HepG2 (cell line): ENCODE results near the gene UBE2Q1. TPM values are rescaled to one million over a fixed set of nuclear protein-coding genes. Genes with fewer than 3 reads are reported as not detected.

Experiments used
- ATAC-seq: fragments of 200-7000 bp; cut with Tn5 transposase; 3 replicates; pipeline ENCODE4 v1.9.1; 2020; ENCODE audit warnings: mild to moderate bottlenecking, moderate library complexity
- BruUV-seq: library from RNA; stranded (reverse); fragments of 400-500 nt; replicated peaks from 2 replicates; lab custom pipeline; 2021; lab: Mats Ljungman, UMichigan
- CTCF ChIA-PET: fragments of 300-600 bp; formaldehyde crosslinking; extraction: SDS; loops from one replicate; lab custom pipeline; 2021; ENCODE audit warnings: low total read pairs, inconsistent platforms, low intra/inter-chr PET ratio; lab: Yijun Ruan, JAX
- POLR2A ChIA-PET: fragments of 350-600 bp; sonication (Branson Sonifier 250); formaldehyde crosslinking; loops from one replicate; lab custom pipeline; 2020; ENCODE audit warnings: antibody characterized with exemption, inconsistent platforms; lab: Yijun Ruan, JAX
- DNase-seq: peaks from one replicate; pipeline ENCODE4 v3.0.0-alpha.2; 2015; ENCODE audit warnings: low spot score
- FAIRE-seq: peaks from 3 replicates; lab custom pipeline; 2011; peaks lifted over from hg19 to GRCh38; lab: Jason Lieb, UNC
- H2AFZ ChIP-seq: one replicate; pipeline ENCODE4 v1.6.1; 2011; ENCODE audit warnings: low read length, inconsistent platforms
- H3K27ac ChIP-seq: fragments of 300-600 bp; 3 replicates; pipeline ENCODE4 v1.8.0; 2011; ENCODE audit warnings: mixed run types, mild to moderate bottlenecking, mixed read lengths, low read length, inconsistent platforms; ENCODE audit not compliant: insufficient read depth; ENCODE audit errors: extremely low read length
- H3K27me3 ChIP-seq, 2 experiments: fragments of 200-600 bp in 1 of 2; 2 replicates in 1 of 2; 3 replicates in 1 of 2; pipeline versions ENCODE4 v1.6.0 to v1.8.0; 2011; ENCODE audit warnings: low read length in 2 of 2, mild to moderate bottlenecking in 2 of 2, moderate library complexity in 2 of 2, inconsistent platforms in 1 of 2; ENCODE audit not compliant: insufficient read depth in 2 of 2, control insufficient read depth in 1 of 2
- H3K36me3 ChIP-seq, 2 experiments: fragments of 200-600 bp in 1 of 2; replicated peaks in 1 of 2; 2 replicates in 1 of 2; 3 replicates in 1 of 2; pipeline versions ENCODE4 v1.5.1 to v1.8.0; 2011; ENCODE audit warnings: low read length in 2 of 2, inconsistent platforms in 1 of 2; ENCODE audit not compliant: insufficient read depth in 2 of 2, control insufficient read depth in 1 of 2
- H3K4me1 ChIP-seq: 2 replicates; pipeline ENCODE4 v1.5.1; 2012; ENCODE audit warnings: low read length, inconsistent platforms; ENCODE audit not compliant: insufficient read depth
- H3K4me2 ChIP-seq: 2 replicates; pipeline ENCODE4 v1.6.0; 2011; ENCODE audit warnings: low read depth, low read length, inconsistent platforms
- H3K4me3 ChIP-seq, 3 experiments: fragments of 200-600 bp in 1 of 3; sonication (generic), shearing (Covaris generic) in 1 of 3; replicated peaks in 1 of 3; 2 replicates each; pipeline ENCODE4 v1.5.1; 2011 to 2016; ENCODE audit warnings: low read length in 3 of 3, inconsistent platforms in 2 of 3, low read depth in 2 of 3, mild to moderate bottlenecking in 2 of 3, control low read depth in 1 of 3, mixed read lengths in 1 of 3; ENCODE audit not compliant: insufficient read depth in 1 of 3
- H3K79me2 ChIP-seq: one replicate; pipeline ENCODE4 v1.6.1; 2011; ENCODE audit warnings: low read length, inconsistent platforms; ENCODE audit not compliant: insufficient read depth
- H3K9ac ChIP-seq: 2 replicates; pipeline ENCODE4 v1.6.0; 2011; ENCODE audit warnings: mild to moderate bottlenecking, low read depth, low read length, inconsistent platforms; ENCODE audit not compliant: insufficient read depth
- H3K9me3 ChIP-seq: 2 replicates; pipeline ENCODE4 v1.5.1; 2012; ENCODE audit warnings: mild to moderate bottlenecking, low read length
- H4K20me1 ChIP-seq: 2 replicates; pipeline ENCODE4 v1.6.0; 2011; ENCODE audit warnings: inconsistent platforms, mild to moderate bottlenecking, low read length, moderate library complexity; ENCODE audit not compliant: insufficient read depth
- DRAP1 ChIP-seq: IDR thresholded peaks from 2 replicates; pipeline ENCODE4 v1.6.1; 2016; ENCODE audit warnings: missing genetic modification reagents, missing compliant biosample characterization
- HES4 ChIP-seq: sonication (generic); formaldehyde crosslinking; IDR thresholded peaks from 2 replicates; pipeline ENCODE4 v1.9.0; 2021; ENCODE audit warnings: mild to moderate bottlenecking, missing genetic modification reagents, borderline replicate concordance
- PRDM10 ChIP-seq: sonication (generic); formaldehyde crosslinking; IDR thresholded peaks from 2 replicates; pipeline ENCODE4 v1.4.0; 2020; ENCODE audit warnings: low read depth, missing genetic modification reagents
- RARG ChIP-seq: sonication (generic); formaldehyde crosslinking; IDR thresholded peaks from 2 replicates; pipeline ENCODE4 v1.4.0; 2020; ENCODE audit warnings: low read depth, mild to moderate bottlenecking, missing genetic modification reagents
- TCF12 ChIP-seq, 2 experiments: fragments of 450-650 bp in 1 of 2; sonication (generic) in 1 of 2; formaldehyde crosslinking in 1 of 2; IDR thresholded peaks; 2 replicates each; pipeline versions ENCODE4 v1.6.1 to v1.8.0; 2017 to 2022; ENCODE audit warnings: antibody characterized with exemption in 1 of 2, mild to moderate bottlenecking in 1 of 2, missing genetic modification reagents in 1 of 2, moderate library complexity in 1 of 2
- ZNF180 ChIP-seq: sonication (generic); formaldehyde crosslinking; IDR thresholded peaks from 2 replicates; pipeline ENCODE4 v1.4.0; 2020; ENCODE audit warnings: low read depth, missing genetic modification reagents, borderline replicate concordance
- ZNF768 ChIP-seq: sonication (generic); formaldehyde crosslinking; IDR thresholded peaks from 2 replicates; pipeline ENCODE4 v1.4.0; 2020; ENCODE audit warnings: missing genetic modification reagents
- ZNF83 ChIP-seq: sonication (generic); formaldehyde crosslinking; IDR thresholded peaks from 2 replicates; pipeline ENCODE4 v1.4.0; 2020; ENCODE audit warnings: missing genetic modification reagents, mild to moderate bottlenecking, borderline replicate concordance
- WGBS: methylation state at CpG from one replicate; pipeline ENCODE4 v1.1.6; 2017; ENCODE audit warnings: low lambda C conversion rate; 5-methylcytosine and 5-hydroxymethylcytosine counted together
- in situ Hi-C: cut with HindIII; loops from 2 replicates; pipeline ENCODE4 v1.10.0; 2017; ENCODE audit warnings: low pct_unique_long_range_greater_than_20kb; ENCODE audit not compliant: extremely low pct_ligation_motif_present
- intact Hi-C: fragments of 100-400 bp; cut with micrococcal nuclease; formaldehyde crosslinking; loops from one replicate; pipeline ENCODE4 v1.10.0; 2022; ENCODE audit not compliant: unreplicated experiment
- polyA plus RNA-seq, 8 experiments: library from polyadenylated mRNA; depleted of rRNA in 3 of 8; stranded (reverse) in 7 of 8; unstranded in 1 of 8; fragments of >200 nt; fragmentation: Illumina TruSeq in 4 of 8; extraction: Trizol in 4 of 8; gene quantifications; 2 replicates each; pipeline versions ENCODE4 v1.2.1 to v1.2.3, GENCODE V29; 2011 to 2016; ENCODE audit warnings: low read depth in 4 of 8, missing spikeins in 1 of 8, mixed read lengths in 1 of 8; ENCODE audit not compliant: insufficient read depth in 1 of 8
- total RNA-seq, 5 experiments: library from RNA; depleted of rRNA; stranded (reverse); fragments of >200 nt; fragmentation: Illumina TruSeq; extraction: Trizol; gene quantifications; 2 replicates each; pipeline ENCODE4 v1.2.3, GENCODE V29; 2016; ENCODE audit warnings: low read depth in 1 of 5
- TF ChIP-seq, protein P1 (sequence below): sonication (generic); formaldehyde crosslinking; IDR thresholded peaks from 2 replicates; pipeline ENCODE4 v1.9.0; 2022; ENCODE audit warnings: missing genetic modification reagents, mild to moderate bottlenecking, borderline replicate concordance

The UBE2Q1 gene
- total and polyA plus RNA-seq, 2 of the 13 experiments (the other 11 are each of a cell fraction or from before 2014, with no cell fraction given): 11.7 to 41.7 TPM

DNA sequence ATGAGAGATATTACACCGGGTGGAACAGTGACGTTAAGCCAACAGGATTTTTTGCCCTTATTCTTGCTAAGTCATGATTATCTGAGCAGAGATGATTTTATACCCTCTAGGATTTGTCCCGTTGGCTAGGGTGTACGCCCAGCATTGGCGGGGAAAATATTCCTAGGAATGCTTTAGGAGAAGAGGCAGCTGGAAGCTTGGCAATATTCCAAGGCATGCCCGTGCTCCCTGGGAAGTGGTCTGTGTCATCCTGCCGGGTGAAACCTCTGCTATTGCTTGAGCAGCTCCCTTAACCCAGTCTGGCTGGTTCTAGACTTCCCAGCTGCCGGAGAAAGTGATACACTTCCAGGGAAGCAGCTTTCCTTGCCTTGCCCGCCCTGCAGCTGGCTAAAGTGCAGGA lies 25.3 kb upstream of the UBE2Q1 start:
- H3K4me2 ChIP-seq: no peak overlapping the region
- POLR2A ChIA-PET: no interaction called here
- no peak overlapping the region for H3K9ac ChIP-seq
- in situ Hi-C loops: no loop called here
- no peaks in the 10 kb centered on the region for H4K20me1 ChIP-seq
- peaks cover 35 to 93% of the 10 kb centered on the region in 2 experiments for H3K36me3 ChIP-seq
- intact Hi-C loops: loop anchor here (1.0 kb wide), 1 partner anchor 24 kb away; no protein-coding TSS in a partner anchor
- no peaks in the 10 kb centered on the region for H3K4me1 ChIP-seq
- H3K27me3 ChIP-seq: no peaks in the 10 kb centered on the region
- no peaks in the 10 kb centered on the region for H3K79me2 ChIP-seq
- BruUV-seq: no TSS peak
- TF ChIP-seq ZNF768 (no peak), TCF12 (IDR thresholded peaks at IDR 0.05) (no peak), TCF12 (CRISPR knock-in tag; IDR thresholded peaks at IDR 0.05) (no peak), ZNF83 (CRISPR knock-in tag) (no peak), DRAP1 (CRISPR knock-in tag) (no peak), PRDM10 (CRISPR knock-in tag) (no peak), HES4 (no peak), RARG (no peak), ZNF180 (CRISPR knock-in tag) (no peak)
- TF ChIP-seq, protein P1, sequence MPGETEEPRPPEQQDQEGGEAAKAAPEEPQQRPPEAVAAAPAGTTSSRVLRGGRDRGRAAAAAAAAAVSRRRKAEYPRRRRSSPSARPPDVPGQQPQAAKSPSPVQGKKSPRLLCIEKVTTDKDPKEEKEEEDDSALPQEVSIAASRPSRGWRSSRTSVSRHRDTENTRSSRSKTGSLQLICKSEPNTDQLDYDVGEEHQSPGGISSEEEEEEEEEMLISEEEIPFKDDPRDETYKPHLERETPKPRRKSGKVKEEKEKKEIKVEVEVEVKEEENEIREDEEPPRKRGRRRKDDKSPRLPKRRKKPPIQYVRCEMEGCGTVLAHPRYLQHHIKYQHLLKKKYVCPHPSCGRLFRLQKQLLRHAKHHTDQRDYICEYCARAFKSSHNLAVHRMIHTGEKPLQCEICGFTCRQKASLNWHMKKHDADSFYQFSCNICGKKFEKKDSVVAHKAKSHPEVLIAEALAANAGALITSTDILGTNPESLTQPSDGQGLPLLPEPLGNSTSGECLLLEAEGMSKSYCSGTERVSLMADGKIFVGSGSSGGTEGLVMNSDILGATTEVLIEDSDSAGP (CRISPR knock-in tag): no peak
- TF ChIP-seq, all 625 proteins: peak for 0
- Histone ChIP-seq H3K27ac (no peak overlapping the region), H3K4me3 (no peak overlapping the region), H2AFZ (no peak overlapping the region), H3K9me3 (no peaks in the 10 kb centered on the region)
- no peak for DNase-seq
- FAIRE-seq: no peak
- WGBS: 92% methylated on average over 7 of the region's 9 CpGs
- CTCF ChIA-PET: no interaction called here
- ATAC-seq: no peak
